IMR-90 (cell line): ENCODE results near the gene TBC1D22A. TPM values are rescaled to one million over a fixed set of nuclear protein-coding genes. Genes with fewer than 3 reads are reported as not detected.

Experiments used
- ATAC-seq: fragments of 200-7000 bp; cut with Tn5 transposase; 2 replicates; pipeline ENCODE4 v1.9.1; 2020; ENCODE audit warnings: low read depth, mild to moderate bottlenecking, moderate library complexity
- BruUV-seq: library from RNA; stranded (reverse); fragments of 400-500 nt; replicated peaks from 2 replicates; lab custom pipeline; 2021; lab: Mats Ljungman, UMichigan
- CTCF ChIA-PET: fragments of 300-600 bp; formaldehyde crosslinking; extraction: SDS; loops from one replicate; lab custom pipeline; 2021; ENCODE audit warnings: antibody characterized with exemption; lab: Yijun Ruan, JAX
- POLR2A ChIA-PET: fragments of 300-600 bp; sonication (Branson Sonifier 250); formaldehyde crosslinking; loops from one replicate; lab custom pipeline; 2022; ENCODE audit warnings: antibody characterized with exemption; ENCODE audit not compliant: unreplicated experiment; lab: Charles Lee
- DNase-seq: peaks from one replicate; pipeline ENCODE4 v3.0.0; 2013
- H2AFZ ChIP-seq: replicated peaks from 2 replicates; pipeline ENCODE3; 2013; ENCODE audit warnings: low read length, mild to moderate bottlenecking; ENCODE audit not compliant: poor library complexity
- H2AK5ac ChIP-seq: 2 replicates; pipeline ENCODE4 v1.6.1; 2013; ENCODE audit warnings: low read depth, low read length, inconsistent platforms
- H2AK9ac ChIP-seq: replicated peaks from 2 replicates; pipeline ENCODE3; 2013; ENCODE audit warnings: mild to moderate bottlenecking, low read depth, low read length, moderate library complexity; ENCODE audit not compliant: poor library complexity
- H2BK120ac ChIP-seq: 2 replicates; pipeline ENCODE4 v1.6.1; 2013; ENCODE audit warnings: low read depth, low read length, inconsistent platforms
- H2BK15ac ChIP-seq: 3 replicates; pipeline ENCODE4 v1.6.1; 2013; ENCODE audit warnings: low read depth, low read length, inconsistent platforms
- H2BK20ac ChIP-seq: 2 replicates; pipeline ENCODE4 v1.6.1; 2013; ENCODE audit warnings: low read depth, mild to moderate bottlenecking, inconsistent platforms, low read length, moderate library complexity
- H2BK5ac ChIP-seq: 2 replicates; pipeline ENCODE4 v1.6.1; 2013; ENCODE audit warnings: mild to moderate bottlenecking, low read depth, low read length, inconsistent platforms; ENCODE audit not compliant: poor library complexity, severe bottlenecking
- H3K14ac ChIP-seq: replicated peaks from 2 replicates; pipeline ENCODE4 v1.6.1; 2013; ENCODE audit warnings: low read depth, low read length, inconsistent platforms
- H3K18ac ChIP-seq: 2 replicates; pipeline ENCODE4 v1.6.1; 2013; ENCODE audit warnings: low read depth, low read length, control low read depth
- H3K23ac ChIP-seq: 2 replicates; pipeline ENCODE4 v1.6.1; 2013; ENCODE audit warnings: low read depth, low read length, inconsistent platforms
- H3K27ac ChIP-seq: 2 replicates; pipeline ENCODE4 v1.5.1; 2013; ENCODE audit warnings: mild to moderate bottlenecking, control low read depth, low read length; ENCODE audit not compliant: insufficient read depth
- H3K27me3 ChIP-seq: 2 replicates; pipeline ENCODE4 v1.6.1; 2013; ENCODE audit warnings: low read length; ENCODE audit not compliant: control insufficient read depth, insufficient read depth
- H3K36me3 ChIP-seq: 2 replicates; pipeline ENCODE4 v1.6.1; 2013; ENCODE audit warnings: low read length, mixed read lengths; ENCODE audit not compliant: control insufficient read depth, insufficient read depth
- H3K4ac ChIP-seq: 2 replicates; pipeline ENCODE4 v1.6.1; 2013; ENCODE audit warnings: low read depth, low read length, inconsistent platforms
- H3K4me1 ChIP-seq: 2 replicates; pipeline ENCODE4 v1.6.1; 2013; ENCODE audit warnings: low read length, mixed read lengths; ENCODE audit not compliant: control insufficient read depth, insufficient read depth
- H3K4me2 ChIP-seq: 2 replicates; pipeline ENCODE4 v1.6.1; 2013; ENCODE audit warnings: low read depth, mild to moderate bottlenecking, control low read depth, low read length, moderate library complexity
- H3K4me3 ChIP-seq: 2 replicates; pipeline ENCODE4 v1.5.1; 2013; ENCODE audit warnings: low read depth, mild to moderate bottlenecking, control low read depth, low read length, moderate library complexity; ENCODE audit not compliant: insufficient read depth
- H3K56ac ChIP-seq: 2 replicates; pipeline ENCODE4 v1.6.1; 2013; ENCODE audit warnings: low read length, inconsistent platforms; ENCODE audit not compliant: insufficient read depth; ENCODE audit errors: extremely low read depth
- H3K79me1 ChIP-seq, 2 experiments: 2 replicates each; pipeline ENCODE4 v1.6.1; 2013; ENCODE audit warnings: low read length in 2 of 2, inconsistent platforms in 1 of 2, low read depth in 1 of 2
- H3K9ac ChIP-seq: 2 replicates; pipeline ENCODE4 v1.6.1; 2013; ENCODE audit warnings: low read depth, low read length, control low read depth
- H3K9me1 ChIP-seq: 2 replicates; pipeline ENCODE4 v1.6.1; 2013; ENCODE audit warnings: low read length, inconsistent platforms; ENCODE audit not compliant: insufficient read depth
- H3K9me3 ChIP-seq: 2 replicates; pipeline ENCODE4 v1.6.1; 2013; ENCODE audit warnings: low read length; ENCODE audit not compliant: control insufficient read depth, insufficient read depth
- H4K20me1 ChIP-seq: 2 replicates; pipeline ENCODE4 v1.6.1; 2013; ENCODE audit warnings: low read length, inconsistent platforms; ENCODE audit not compliant: insufficient read depth
- H4K5ac ChIP-seq: 2 replicates; pipeline ENCODE4 v1.6.1; 2013; ENCODE audit warnings: mild to moderate bottlenecking, low read depth, low read length, control low read depth
- H4K8ac ChIP-seq, 2 experiments: 2 replicates each; pipeline ENCODE4 v1.6.1; 2013; ENCODE audit warnings: low read depth in 2 of 2, low read length in 2 of 2, control low read depth in 1 of 2, inconsistent platforms in 1 of 2
- H4K91ac ChIP-seq: 2 replicates; pipeline ENCODE4 v1.6.1; 2013; ENCODE audit warnings: low read depth, low read length, inconsistent platforms; ENCODE audit not compliant: insufficient read depth
- BHLHE40 ChIP-seq: fragments of 150-350 bp; IDR thresholded peaks from 2 replicates; pipeline ENCODE4 v1.6.1; 2016; ENCODE audit warnings: mild to moderate bottlenecking, low read depth, low read length
- CTCF ChIP-seq: conservative IDR thresholded peaks from 2 replicates; pipeline ENCODE4 v1.5.1; 2012; ENCODE audit warnings: mild to moderate bottlenecking, low read depth, low read length, improper control_type of control experiment
- ELK1 ChIP-seq: fragments of 150-350 bp; IDR thresholded peaks from 2 replicates; pipeline ENCODE4 v1.6.1; 2016; ENCODE audit warnings: low read depth, mild to moderate bottlenecking, low read length, moderate library complexity, borderline replicate concordance
- MAFK ChIP-seq: IDR thresholded peaks from 2 replicates; pipeline ENCODE4 v1.6.1; 2012; ENCODE audit warnings: low read depth, low read length, improper control_type of control experiment
- MAZ ChIP-seq: IDR thresholded peaks from 2 replicates; pipeline ENCODE4 v1.6.1; 2012; ENCODE audit warnings: low read depth, mild to moderate bottlenecking, low read length, improper control_type of control experiment, moderate library complexity, borderline replicate concordance
- NFE2L2 ChIP-seq: fragments of 150-350 bp; IDR thresholded peaks from 2 replicates; pipeline ENCODE4 v1.6.1; 2016; ENCODE audit warnings: low read depth, mild to moderate bottlenecking, low read length
- RFX5 ChIP-seq: IDR thresholded peaks from 2 replicates; pipeline ENCODE4 v1.8.0; 2012; ENCODE audit warnings: low read depth, mild to moderate bottlenecking, low read length, moderate library complexity
- USF2 ChIP-seq: fragments of 150-350 bp; IDR thresholded peaks from 2 replicates; pipeline ENCODE4 v1.6.1; 2017; ENCODE audit warnings: mild to moderate bottlenecking, antibody characterized with exemption, low read length, low read depth
- WGBS, 2 experiments: methylation state at CpG; one replicate each; pipeline versions ENCODE4 v1.1.5 to v1.1.7; 2013; ENCODE audit warnings: missing lambda C conversion rate in 2 of 2; ENCODE audit not compliant: insufficient read length in 1 of 2; ENCODE audit errors: extremely low coverage in 2 of 2; 5-methylcytosine and 5-hydroxymethylcytosine counted together
- dilution Hi-C: fragments of 300-500 bp; cut with HindIII; formaldehyde crosslinking; loops from one replicate; pipeline ENCODE4 v1.14.3; 2018; ENCODE audit warnings: low sequenced_read_pairs; ENCODE audit not compliant: unreplicated experiment
- in situ Hi-C: fragments of 300-500 bp; cut with MboI; formaldehyde crosslinking; loops from 3 replicates; pipeline ENCODE4 v1.14.3; 2019; ENCODE audit warnings: low sequenced_read_pairs, inconsistent platforms, mixed read lengths
- intact Hi-C: fragments of 100-400 bp; cut with micrococcal nuclease; formaldehyde crosslinking; loops from 2 replicates; pipeline ENCODE4 v1.10.0; 2022
- polyA plus RNA-seq, 3 experiments: library from polyadenylated mRNA; depleted of rRNA; stranded (reverse); fragments of >200 nt; gene quantifications; 2 replicates each; pipeline ENCODE4 v1.2.3, GENCODE V29; 2012; ENCODE audit warnings: low replicate concordance in 1 of 3
- total RNA-seq: library from RNA; depleted of rRNA; stranded (reverse); fragments of >200 nt; gene quantifications from 2 replicates; pipeline ENCODE4 v1.2.3, GENCODE V29; 2012

The TBC1D22A gene
- total and polyA plus RNA-seq, 2 of the 4 experiments (the other 2 are of a cell fraction): 9.0 to 16.7 TPM

GRCh38 chr22:46958191-46958590 is 195.7 kb downstream of the TBC1D22A start:
- Histone ChIP-seq H2BK15ac (no peak overlapping the region), H3K4ac (no peak overlapping the region), H4K8ac (no peak overlapping the region), H3K4me3 (no peak overlapping the region), H3K79me1 (peaks cover 13 to 21% of the 10 kb centered on the region in 2 experiments; a peak in 3 of 4 replicates), H2AK5ac (no peak overlapping the region), H3K9me1 (peaks cover 3% of the 10 kb centered on the region; the same call in 1 of the 2 replicates), H3K9me3 (no peaks in the 10 kb centered on the region), H3K36me3 (no peaks in the 10 kb centered on the region), H3K18ac (no peak overlapping the region), H3K56ac (no peak overlapping the region), H2AFZ (no peak overlapping the region), H3K27me3 (no peaks in the 10 kb centered on the region), H2BK120ac (no peak overlapping the region), H4K5ac (no peak overlapping the region), H4K91ac (no peak overlapping the region), H2BK20ac (no peak overlapping the region), H3K4me2 (no peak overlapping the region), H2BK5ac (no peak overlapping the region), H3K27ac (no peak overlapping the region), H2AK9ac (no peak overlapping the region), H4K20me1 (peaks cover 7% of the 10 kb centered on the region; the same call in 1 of the 2 replicates), H3K9ac (no peak overlapping the region), H3K14ac (no peak overlapping the region), H3K4me1 (no peaks in the 10 kb centered on the region), H3K23ac (no peak overlapping the region)
- 50% methylated on average over 1 of the region's 10 CpGs; no CpG with 5 or more reads in 1 of the 2 experiments for WGBS, 2 experiments
- ChIA-PET POLR2A (no interaction called here), CTCF (no interaction called here)
- no peak for ATAC-seq
- BruUV-seq: no TSS peak
- dilution Hi-C loops (no loop called here), intact Hi-C loops (no loop called here), in situ Hi-C loops (no loop called here)
- DNase-seq: no peak
- TF ChIP-seq NFE2L2 (no peak), ELK1 (no peak), CTCF (no peak), USF2 (no peak), BHLHE40 (no peak), RFX5 (no peak), MAFK (no peak), MAZ (no peak)
